ENCODE measurements around the gene PACSIN1.

- TF ChIP-seq CTCF (IDR thresholded peaks at IDR 0.05; ENCODE audit: poor library complexity, severe bottlenecking) (no peak), EZH2 (IDR thresholded peaks at IDR 0.05; ENCODE audit: borderline replicate concordance, insufficient read depth, low read length, poor library complexity, severe bottlenecking) (no peak), REST (IDR thresholded peaks at IDR 0.05; ENCODE audit: borderline replicate concordance) (no peak), POLR2AphosphoS5 (IDR thresholded peaks at IDR 0.05) (no peak), RAD21 (conservative IDR thresholded peaks at IDR 0.05) (no peak), SMC3 (conservative IDR thresholded peaks at IDR 0.05; ENCODE audit: poor library complexity) (no peak)
Observed at GRCh38 chr6:34559651-34560365, 93.9 kb downstream of the PACSIN1 start.
